K562 (cell line): ENCODE results near the gene CDKN2B. TPM values are rescaled to one million over a fixed set of nuclear protein-coding genes. Genes with fewer than 3 reads are reported as not detected.

Experiments used
- ATAC-seq: fragments of 200-7000 bp; cut with Tn5 transposase; 3 replicates; pipeline ENCODE4 v1.9.1; 2020; ENCODE audit warnings: moderate library complexity
- BruUV-seq: library from RNA; stranded (reverse); fragments of 400-500 nt; replicated peaks from 2 replicates; lab custom pipeline; 2021; lab: Mats Ljungman, UMichigan
- CTCF ChIA-PET: fragments of 300-600 bp; formaldehyde crosslinking; extraction: SDS; loops from one replicate; lab custom pipeline; 2021; ENCODE audit warnings: low intra/inter-chr PET ratio; lab: Yijun Ruan, JAX
- POLR2A ChIA-PET: fragments of 300-600, 350-650 bp; sonication (Branson Sonifier 250); formaldehyde crosslinking; extraction: SDS; loops from one replicate; lab custom pipeline; 2021; ENCODE audit warnings: antibody characterized with exemption, inconsistent platforms; lab: Yijun Ruan, JAX
- DNase-seq, 4 experiments: peaks; one replicate each; pipeline versions ENCODE4 v3.0.0 to v3.0.0-alpha.2; 2011 to 2018; ENCODE audit warnings: low spot score in 3 of 4, mixed read lengths in 3 of 4; ENCODE audit errors: extremely low read depth in 1 of 4
- FAIRE-seq: peaks from 2 replicates; lab custom pipeline; 2011; peaks lifted over from hg19 to GRCh38; lab: Jason Lieb, UNC
- H2AFZ ChIP-seq: 2 replicates; pipeline ENCODE4 v1.6.0; 2011; ENCODE audit warnings: low read depth, low read length, control low read depth, inconsistent platforms
- H3K27ac ChIP-seq: fragments of 200-600 bp; 3 replicates; pipeline ENCODE4 v1.8.0; 2011; ENCODE audit warnings: low read depth, mild to moderate bottlenecking, control low read depth, inconsistent platforms, low read length, moderate library complexity, mixed read lengths; ENCODE audit errors: extremely low read depth
- H3K27me3 ChIP-seq, 2 experiments: fragments of 300-600 bp in 1 of 2; 2 replicates in 1 of 2; 3 replicates in 1 of 2; pipeline versions ENCODE4 v1.6.0 to v1.8.0; 2011; ENCODE audit warnings: inconsistent platforms in 2 of 2, low read length in 2 of 2, mild to moderate bottlenecking in 1 of 2, mixed read lengths in 1 of 2, moderate library complexity in 1 of 2; ENCODE audit not compliant: control insufficient read depth in 2 of 2, insufficient read depth in 2 of 2
- H3K36me3 ChIP-seq: fragments of 300-600 bp; 3 replicates; pipeline ENCODE4 v1.8.0; 2011; ENCODE audit warnings: mild to moderate bottlenecking, low read length, inconsistent platforms; ENCODE audit not compliant: control insufficient read depth, insufficient read depth
- H3K4me1 ChIP-seq, 2 experiments: fragments of 200-600 bp in 1 of 2; replicated peaks in 1 of 2; 2 replicates in 1 of 2; 3 replicates in 1 of 2; pipeline versions ENCODE4 v1.5.1 to v1.8.0; 2011; ENCODE audit warnings: inconsistent platforms in 2 of 2, low read length in 2 of 2, mild to moderate bottlenecking in 1 of 2, mixed read lengths in 1 of 2, moderate library complexity in 1 of 2; ENCODE audit not compliant: control insufficient read depth in 2 of 2, insufficient read depth in 2 of 2
- H3K4me2 ChIP-seq: 2 replicates; pipeline ENCODE4 v1.6.1; 2011; ENCODE audit warnings: low read length, control low read depth, inconsistent platforms, mixed read lengths; ENCODE audit not compliant: insufficient read depth
- H3K4me3 ChIP-seq: fragments of 200-600 bp; sonication (generic), shearing (Covaris generic); 2 replicates; pipeline ENCODE4 v1.5.1; 2016; ENCODE audit warnings: control low read depth, inconsistent platforms
- H3K79me2 ChIP-seq: fragments of 200-600 bp; 3 replicates; pipeline ENCODE4 v1.8.0; 2011; ENCODE audit warnings: low read length, inconsistent platforms; ENCODE audit not compliant: control insufficient read depth, insufficient read depth
- H3K9ac ChIP-seq, 2 experiments: 2 replicates each; pipeline versions ENCODE4 v1.6.0 to v1.6.1; 2011; ENCODE audit warnings: low read depth in 2 of 2, low read length in 2 of 2, control low read depth in 1 of 2, inconsistent platforms in 1 of 2, mild to moderate bottlenecking in 1 of 2, mixed read lengths in 1 of 2; ENCODE audit not compliant: insufficient read depth in 1 of 2
- H3K9me1 ChIP-seq: one replicate; pipeline ENCODE4 v1.6.0; 2011; ENCODE audit warnings: inconsistent platforms, mild to moderate bottlenecking, low read length, moderate library complexity; ENCODE audit not compliant: control insufficient read depth, insufficient read depth
- H3K9me3 ChIP-seq: replicated peaks from 2 replicates; pipeline ENCODE4 v1.5.1; 2011; ENCODE audit warnings: low read depth, low read length, inconsistent platforms; ENCODE audit not compliant: control insufficient read depth, insufficient read depth
- H4K20me1 ChIP-seq: replicated peaks from 2 replicates; pipeline ENCODE4 v1.6.1; 2011; ENCODE audit warnings: low read length, inconsistent platforms, mixed read lengths; ENCODE audit not compliant: control insufficient read depth, insufficient read depth
- ARID4B ChIP-seq: sonication (generic); formaldehyde crosslinking; IDR thresholded peaks from 2 replicates; pipeline ENCODE4 v1.8.0; 2022; ENCODE audit warnings: mild to moderate bottlenecking, missing genetic modification reagents
- BACH1 ChIP-seq: fragments of 200-800 bp; sonication (Bioruptor generic); IDR thresholded peaks from 2 replicates; pipeline ENCODE4 v1.6.1; 2016; ENCODE audit warnings: missing genetic modification characterization, missing compliant biosample characterization
- EWSR1 ChIP-seq: fragments of 450-650 bp; IDR thresholded peaks from 2 replicates; pipeline ENCODE4 v1.6.1; 2018; ENCODE audit warnings: borderline replicate concordance, mild to moderate bottlenecking, low read depth, moderate library complexity; ENCODE audit not compliant: partially characterized antibody
- HDAC2 ChIP-seq: fragments of 450-650 bp; IDR thresholded peaks from 2 replicates; pipeline ENCODE4 v1.6.1; 2016; ENCODE audit warnings: mild to moderate bottlenecking
- MEF2D ChIP-seq: conservative IDR thresholded peaks from 2 replicates; pipeline ENCODE4 v1.6.1; 2016; ENCODE audit warnings: low read depth, missing genetic modification characterization, missing compliant biosample characterization
- NELFE ChIP-seq: IDR thresholded peaks from 2 replicates; pipeline ENCODE4 v1.6.1; 2011; ENCODE audit warnings: mild to moderate bottlenecking; ENCODE audit not compliant: insufficient read depth, insufficient read length
- TCF3 ChIP-seq: sonication (generic); formaldehyde crosslinking; IDR thresholded peaks from 2 replicates; pipeline ENCODE4 v1.4.0; 2020; ENCODE audit warnings: mild to moderate bottlenecking, missing genetic modification reagents
- TEAD1 ChIP-seq, 2 experiments: fragments of 450-650 bp in 1 of 2; sonication (generic) in 1 of 2; formaldehyde crosslinking; IDR thresholded peaks; 2 replicates each; pipeline versions ENCODE4 v1.4.0 to v1.8.0; 2020 to 2022; ENCODE audit warnings: mild to moderate bottlenecking in 2 of 2, missing genetic modification reagents in 1 of 2
- ZNF124 ChIP-seq: sonication (generic); formaldehyde crosslinking; IDR thresholded peaks from 2 replicates; pipeline ENCODE4 v1.8.1; 2022; ENCODE audit warnings: missing genetic modification reagents
- ZNF239 ChIP-seq: fragments of 250-450 bp; sonication (Bioruptor Pico); IDR thresholded peaks from 2 replicates; pipeline ENCODE4 v1.4.0; 2020; ENCODE audit warnings: mild to moderate bottlenecking
- ZNF76 ChIP-seq: fragments of 250-450 bp; sonication (Bioruptor Pico); IDR thresholded peaks from 2 replicates; pipeline ENCODE4 v1.4.0; 2020; ENCODE audit warnings: mild to moderate bottlenecking, moderate library complexity, borderline replicate concordance
- ZZZ3 ChIP-seq: fragments of 450-650 bp; IDR thresholded peaks from 2 replicates; pipeline ENCODE4 v1.6.1; 2016; ENCODE audit warnings: antibody characterized with exemption, mild to moderate bottlenecking, moderate library complexity
- WGBS: fragments of 100-300 bp; shearing (Covaris generic); methylation state at CpG from one replicate; pipeline ENCODE4 v1.1.6; 2016; ENCODE audit warnings: low coverage, mixed read lengths; ENCODE audit not compliant: insufficient coverage; ENCODE audit errors: missing lambda C conversion rate; 5-methylcytosine and 5-hydroxymethylcytosine counted together
- in situ Hi-C: fragments of 300-500 bp; cut with MboI; formaldehyde crosslinking; loops from 4 replicates; pipeline ENCODE4 v1.15.0; 2018; ENCODE audit warnings: inconsistent platforms, mixed read lengths
- intact Hi-C: fragments of 100-400 bp; cut with micrococcal nuclease; formaldehyde crosslinking; loops from 2 replicates; pipeline ENCODE4 v1.14.2; 2022
- polyA plus RNA-seq, 8 experiments: library from polyadenylated mRNA; depleted of rRNA in 4 of 8; stranded (reverse) in 5 of 8; unstranded in 3 of 8; fragments of >200 nt; fragmentation: Nextera tagmentation in 2 of 8; fragmentation: Illumina TruSeq in 1 of 8; extraction: Ambion mirVana in 2 of 8; extraction: Trizol in 1 of 8; gene quantifications; 2 replicates each; pipeline versions ENCODE4 v1.2.1 to v1.2.3, GENCODE V29; 2011 to 2014; ENCODE audit warnings: inconsistent platforms in 1 of 8, missing spikeins in 1 of 8
- total RNA-seq, 7 experiments: library from RNA; depleted of rRNA in 6 of 7; stranded (reverse); fragments of >200 nt in 6 of 7; fragmentation: Illumina TruSeq in 2 of 7; extraction: Trizol in 2 of 7; gene quantifications; 2 replicates each; pipeline versions ENCODE4 v1.2.1 to v1.2.3, GENCODE V29; 2011 to 2021; ENCODE audit warnings: low replicate concordance in 1 of 7

The CDKN2B gene
- total and polyA plus RNA-seq, 9 of the 15 experiments (the other 6 are each of a cell fraction or from before 2014, with no cell fraction given), result not detected

- H2AFZ ChIP-seq, result no peak overlapping the region
- in situ Hi-C loops, result no loop called here
These were observed 19.5 kb downstream of the CDKN2B start for GRCh38 chr9:21989440-21990189.

More at GRCh38 chr9:21989440-21990189, 19.5 kb downstream of the CDKN2B start:
- Histone ChIP-seq H4K20me1 (no peaks in the 10 kb centered on the region), H3K27me3 (no peaks in the 10 kb centered on the region), H3K79me2 (no peaks in the 10 kb centered on the region), H3K4me1 (no peaks in the 10 kb centered on the region), H3K9me1 (no peaks in the 10 kb centered on the region), H3K4me3 (no peak overlapping the region), H3K36me3 (no peaks in the 10 kb centered on the region), H3K9ac (no peak overlapping the region), H3K9me3 (no peaks in the 10 kb centered on the region), H3K27ac (no peak overlapping the region), H3K4me2 (no peak overlapping the region)
- WGBS, result no CpG with 5 or more reads among the region's 35 CpGs
- BruUV-seq, result no TSS peak
- no peak for DNase-seq
- ChIA-PET POLR2A (no interaction called here), CTCF (no interaction called here)
- intact Hi-C loops, result no loop called here
- TF ChIP-seq NELFE (no peak), ARID4B (CRISPR knock-in tag) (no peak), ZNF239 (CRISPR knock-in tag) (no peak), MEF2D (tag) (no peak), ZNF124 (no peak), EWSR1 (no peak), BACH1 (no peak), HDAC2 (no peak), TCF3 (CRISPR knock-in tag) (no peak), TEAD1 (CRISPR knock-in tag; IDR thresholded peaks at IDR 0.05) (no peak), ZNF76 (no peak), ZZZ3 (no peak)
- TF ChIP-seq, all 486 proteins: peak for 0
- ATAC-seq, result no peak
- FAIRE-seq, result no peak
